Eye (tissue), 1 donor: ENCODE data around the gene GPR27.

ENCODE experiments used
- DNase-seq: peaks from one replicate; pipeline ENCODE4 v3.0.0-alpha.2; 2015

The GPR27 gene

GRCh38 chr3:71786551-71786950 is 32.9 kb downstream of the GPR27 start:
- DNase-seq, result peak; percentile 56

- DNase-seq, result no peak
These were observed 34.3 kb downstream of the GPR27 start for GRCh38 chr3:71787851-71788405.

GRCh38 chr3:71789922-71790321 is 36.3 kb downstream of the GPR27 start:
- DNase-seq, result no peak

- no peak for DNase-seq
These were observed 38.0 kb downstream of the GPR27 start for GRCh38 chr3:71791634-71792033.

GRCh38 chr3:71796290-71796689 is 42.6 kb downstream of the GPR27 start:
- DNase-seq, result no peak

GRCh38 chr3:71797455-71797854 is 43.8 kb downstream of the GPR27 start:
- no peak for DNase-seq

- no peak for DNase-seq
These were observed 46.4 kb downstream of the GPR27 start for GRCh38 chr3:71800023-71800422.

GRCh38 chr3:71801986-71802385 is 48.3 kb downstream of the GPR27 start:
- no peak for DNase-seq

- no peak for DNase-seq
These were observed 49.6 kb downstream of the GPR27 start for GRCh38 chr3:71803248-71803647.

GRCh38 chr3:71805199-71805598 is 51.5 kb downstream of the GPR27 start:
- no peak for DNase-seq

- no peak for DNase-seq
These were observed 52.0 kb downstream of the GPR27 start for GRCh38 chr3:71805691-71806090.
